ENCODE results near the gene PKP3. TPM values are rescaled to one million over a fixed set of nuclear protein-coding genes. Genes with fewer than 3 reads are reported as not detected.

PKP3 gene
- total RNA-seq, 2 donors from 2014 or later: 2.0 to 5.9 TPM

GRCh38 chr11:450809-451451 lies 56.9 kb downstream of the PKP3 start:
- peaks cover 4% of the 10 kb centered on the region for H3K36me3 ChIP-seq
- no peak for TF ChIP-seq CTCF (IDR thresholded peaks at IDR 0.05)
- ATAC-seq (ENCODE audit: insufficient number of reproducible peaks, low FRiP score, low read depth) (no peak), DNase-seq (ENCODE audit: low spot score) (no peak)
- H3K4me3 ChIP-seq: peak overlapping the region; percentile 88
- H3K4me1 ChIP-seq (ENCODE audit: control insufficient read depth in 1 of 2, low read depth in 2 of 2): peaks cover 18 to 26% of the 10 kb centered on the region in 2 donors
- H3K9me3 ChIP-seq: no peaks in the 10 kb centered on the region
- no peaks in the 10 kb centered on the region for H3K27me3 ChIP-seq (replicated peaks; ENCODE audit: insufficient read depth)
- peak overlapping the region in 1 of 2 donors; percentile 63 for H3K27ac ChIP-seq

- H3K27me3 ChIP-seq (replicated peaks; ENCODE audit: insufficient read depth): no peaks in the 10 kb centered on the region
- H3K36me3 ChIP-seq: peaks cover 4% of the 10 kb centered on the region
- peak overlapping the region in 1 of 2 donors; percentile 63 for H3K27ac ChIP-seq
- DNase-seq (ENCODE audit: low spot score) (no peak), ATAC-seq (ENCODE audit: insufficient number of reproducible peaks, low FRiP score, low read depth) (no peak)
- peaks cover 18 to 26% of the 10 kb centered on the region in 2 donors for H3K4me1 ChIP-seq (ENCODE audit: control insufficient read depth in 1 of 2, low read depth in 2 of 2)
- no peak for TF ChIP-seq CTCF (IDR thresholded peaks at IDR 0.05)
- no peaks in the 10 kb centered on the region for H3K9me3 ChIP-seq
- H3K4me3 ChIP-seq: peak overlapping the region; percentile 88
These were observed 57.7 kb downstream of the PKP3 start for GRCh38 chr11:451738-452137.

- no peaks in the 10 kb centered on the region for H3K9me3 ChIP-seq
- H3K4me3 ChIP-seq: no peak overlapping the region
- DNase-seq (ENCODE audit: low spot score) (no peak), ATAC-seq (ENCODE audit: insufficient number of reproducible peaks, low FRiP score, low read depth) (no peak)
- no peak for TF ChIP-seq CTCF (IDR thresholded peaks at IDR 0.05)
- H3K36me3 ChIP-seq: peaks cover 4% of the 10 kb centered on the region
- H3K27me3 ChIP-seq (replicated peaks; ENCODE audit: insufficient read depth): no peaks in the 10 kb centered on the region
- H3K27ac ChIP-seq: no peak overlapping the region
- H3K4me1 ChIP-seq (ENCODE audit: control insufficient read depth in 1 of 2, low read depth in 2 of 2): peaks cover 18 to 26% of the 10 kb centered on the region in 2 donors
These were observed 58.3 kb downstream of the PKP3 start for GRCh38 chr11:452203-452744.

GRCh38 chr11:452916-453527 lies 59.0 kb downstream of the PKP3 start:
- H3K27me3 ChIP-seq (replicated peaks; ENCODE audit: insufficient read depth): no peaks in the 10 kb centered on the region
- DNase-seq (ENCODE audit: low spot score) (no peak), ATAC-seq (ENCODE audit: insufficient number of reproducible peaks, low FRiP score, low read depth) (no peak)
- H3K27ac ChIP-seq: no peak overlapping the region
- H3K36me3 ChIP-seq: peaks cover 4% of the 10 kb centered on the region
- H3K9me3 ChIP-seq: no peaks in the 10 kb centered on the region
- no peak overlapping the region for H3K4me3 ChIP-seq
- H3K4me1 ChIP-seq (ENCODE audit: control insufficient read depth in 1 of 2, low read depth in 2 of 2): peaks cover 18 to 26% of the 10 kb centered on the region in 2 donors
- TF ChIP-seq CTCF (IDR thresholded peaks at IDR 0.05): no peak

GRCh38 chr11:453564-453963 lies 59.6 kb downstream of the PKP3 start:
- Histone ChIP-seq H3K4me3 (no peak overlapping the region), H3K4me1 (ENCODE audit: control insufficient read depth in 1 of 2, low read depth in 2 of 2) (peaks cover 16 to 24% of the 10 kb centered on the region in 2 donors), H3K9me3 (no peaks in the 10 kb centered on the region), H3K27ac (no peak overlapping the region), H3K27me3 (replicated peaks; ENCODE audit: insufficient read depth) (no peaks in the 10 kb centered on the region), H3K36me3 (peaks cover 4% of the 10 kb centered on the region)
- TF ChIP-seq CTCF (IDR thresholded peaks at IDR 0.05): no peak
- ATAC-seq (ENCODE audit: insufficient number of reproducible peaks, low FRiP score, low read depth) (no peak), DNase-seq (ENCODE audit: low spot score) (no peak)

Data from thoracic aorta (tissue), 2 donors.